DND-41 (cell line): ENCODE measurements around the gene PKP2.

ENCODE experiments used
- CTCF ChIP-seq: IDR thresholded peaks from 2 replicates; pipeline ENCODE4 v1.5.1; 2012; ENCODE audit warnings: borderline replicate concordance, low read length, moderate library complexity, mild to moderate bottlenecking; ENCODE audit not compliant: poor library complexity, severe bottlenecking; ENCODE audit errors: extremely low read depth
- EZH2 ChIP-seq: IDR thresholded peaks from 3 replicates; pipeline ENCODE4 v1.6.1; 2012; ENCODE audit warnings: borderline replicate concordance, low read depth, mild to moderate bottlenecking, moderate library complexity, low read length, inconsistent platforms; ENCODE audit not compliant: severe bottlenecking

DNA sequence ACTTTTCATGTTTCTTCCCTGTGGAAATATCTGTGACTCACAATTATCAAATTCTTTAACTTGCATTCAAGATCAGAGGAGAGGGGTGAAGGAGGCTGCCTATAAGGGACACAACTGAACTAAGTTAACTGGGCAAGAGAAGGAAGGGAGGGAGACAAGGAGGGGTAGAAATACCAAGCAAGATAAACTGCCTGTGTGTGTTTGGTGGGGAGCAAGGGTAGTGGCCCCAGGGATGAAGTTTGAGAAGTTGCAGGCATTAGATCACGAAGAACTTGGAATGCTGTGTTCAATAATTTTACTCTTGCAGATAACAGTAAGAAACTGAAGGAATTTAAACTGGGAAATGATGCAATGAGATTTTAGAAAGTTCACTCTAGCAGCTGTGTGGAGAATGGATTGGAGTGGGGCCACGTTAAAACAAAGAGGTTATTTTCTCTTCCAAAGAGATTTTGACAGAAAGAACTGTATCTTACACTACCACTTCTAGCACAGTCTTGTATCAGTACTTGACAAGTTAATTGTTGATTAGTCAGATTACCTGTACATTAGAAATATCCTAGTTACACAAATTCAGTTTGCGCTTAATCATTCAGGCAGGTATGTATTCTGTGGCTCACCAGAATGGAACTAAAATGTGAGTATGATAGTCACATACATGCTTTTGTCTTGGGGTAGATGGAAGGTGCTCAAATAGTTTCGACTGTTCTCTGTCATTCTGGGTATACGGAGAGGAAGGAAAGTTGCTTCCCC, 7.4 kb downstream of the PKP2 start:
- TF ChIP-seq CTCF (no peak), EZH2 (no peak)
